Urinary bladder (tissue), 4 donors: Measurements from ENCODE around the gene PRICKLE3. TPM values are rescaled to one million over a fixed set of nuclear protein-coding genes. Genes with fewer than 3 reads are reported as not detected.
A peak's percentile ranks its signal among the peaks of the same experiment; 100 is the strongest.

Experiments
- DNase-seq: peaks from one replicate; pipeline ENCODE4 v3.0.0-alpha.2; 2015; ENCODE audit errors: extremely low spot score
- H3K27ac ChIP-seq: one replicate; pipeline ENCODE4 v1.5.1; 2013; ENCODE audit warnings: low read depth, mild to moderate bottlenecking, moderate library complexity
- H3K36me3 ChIP-seq: one replicate; pipeline ENCODE4 v1.6.1; 2013; ENCODE audit warnings: mild to moderate bottlenecking, moderate library complexity; ENCODE audit not compliant: insufficient read depth
- H3K4me1 ChIP-seq: one replicate; pipeline ENCODE4 v1.6.1; 2013; ENCODE audit warnings: mild to moderate bottlenecking, moderate library complexity; ENCODE audit not compliant: insufficient read depth
- H3K4me3 ChIP-seq: one replicate; pipeline ENCODE4 v1.5.1; 2013; ENCODE audit warnings: low read depth, low read length
- WGBS: extraction: QIAGEN DNeasy Blood & Tissue Kit; methylation state at CpG from one replicate; pipeline ENCODE4 v1.1.7; 2013; 5-methylcytosine and 5-hydroxymethylcytosine counted together
- polyA plus RNA-seq: library from polyadenylated mRNA; stranded (reverse); fragments of 200-250 nt; gene quantifications from one replicate; pipeline ENCODE4 v1.2.3, GENCODE V29; 2013
- total RNA-seq: library from RNA; depleted of rRNA; stranded (reverse); fragments of >200 nt; gene quantifications from one replicate; pipeline ENCODE4 v1.2.3, GENCODE V29; 2014
- donor health status: healthy with polysubstance abuse.
- donor health status: healthy.

Gene PRICKLE3
- total and polyA plus RNA-seq, 2 donors = 4.7 to 15.2 TPM

- Histone ChIP-seq H3K4me3 (peak within 1 kb of the TSS; percentile 10), H3K4me1 (no peaks in the 10 kb centered on the region), H3K36me3 (no peaks in the 10 kb centered on the region), H3K27ac (no peak within 1 kb of the TSS)
- WGBS = under 1% methylated on average over 59 of the region's 61 CpGs
- peak; percentile 43 for DNase-seq
Observed at GRCh38 chrX:49199906-49200771, 14.0 kb upstream of the PRICKLE3 start, which contains the start of gene SYP. TSS of gene SYP (minus strand) at chrX:49200193. CDS start at chrX:49200186, 7 bp downstream.

GRCh38 chrX:49199315-49199595 is 13.1 kb upstream of the PRICKLE3 start:
- Histone ChIP-seq H3K4me1 (no peaks in the 10 kb centered on the region), H3K27ac (no peak overlapping the region), H3K36me3 (no peaks in the 10 kb centered on the region), H3K4me3 (no peak overlapping the region)
- 6% methylated on average over 11 of the region's 11 CpGs for WGBS
- DNase-seq = no peak

- WGBS = 15% methylated on average over 12 of the region's 12 CpGs
- DNase-seq = no peak
- H3K36me3 ChIP-seq = no peaks in the 10 kb centered on the region
- H3K27ac ChIP-seq = no peak overlapping the region
- no peaks in the 10 kb centered on the region for H3K4me1 ChIP-seq
- no peak overlapping the region for H3K4me3 ChIP-seq
Observed at GRCh38 chrX:49198540-49199314, 12.6 kb upstream of the PRICKLE3 start.

GRCh38 chrX:49197543-49198087 is 11.4 kb upstream of the PRICKLE3 start:
- Histone ChIP-seq H3K36me3 (no peaks in the 10 kb centered on the region), H3K4me1 (no peaks in the 10 kb centered on the region), H3K4me3 (no peak overlapping the region), H3K27ac (no peak overlapping the region)
- no peak for DNase-seq
- WGBS = 73% methylated on average over 13 of the region's 13 CpGs

GRCh38 chrX:49193542-49193964 is 7.4 kb upstream of the PRICKLE3 start:
- WGBS = 81% methylated on average over 2 of the region's 2 CpGs
- Histone ChIP-seq H3K4me3 (no peak overlapping the region), H3K27ac (no peak overlapping the region), H3K4me1 (no peaks in the 10 kb centered on the region), H3K36me3 (no peaks in the 10 kb centered on the region)
- no peak for DNase-seq

- Histone ChIP-seq H3K27ac (no peak overlapping the region), H3K36me3 (no peaks in the 10 kb centered on the region), H3K4me3 (no peak overlapping the region), H3K4me1 (no peaks in the 10 kb centered on the region)
- WGBS = 68% methylated on average over 10 of the region's 10 CpGs
- no peak for DNase-seq
Observed at GRCh38 chrX:49192722-49193328, 6.7 kb upstream of the PRICKLE3 start.

GRCh38 chrX:49191574-49192011 is 5.4 kb upstream of the PRICKLE3 start:
- H3K27ac ChIP-seq = peak overlapping the region; percentile 92
- no peaks in the 10 kb centered on the region for H3K36me3 ChIP-seq
- H3K4me3 ChIP-seq = peak overlapping the region; percentile 66
- no peak for DNase-seq
- whole genome bisulfite sequencing = under 1% methylated on average over 34 of the region's 34 CpGs
- H3K4me1 ChIP-seq = no peaks in the 10 kb centered on the region

GRCh38 chrX:49190821-49191573 is 4.8 kb upstream of the PRICKLE3 start:
- under 1% methylated on average over 32 of the region's 32 CpGs for WGBS
- Histone ChIP-seq H3K36me3 (no peaks in the 10 kb centered on the region), H3K4me3 (peak overlapping the region; percentile 66), H3K4me1 (no peaks in the 10 kb centered on the region), H3K27ac (peak overlapping the region; percentile 92)
- peak; percentile 97 for DNase-seq

- 86% methylated on average over 6 of the region's 6 CpGs for WGBS
- H3K27ac ChIP-seq = no peak overlapping the region
- no peaks in the 10 kb centered on the region for H3K36me3 ChIP-seq
- H3K4me3 ChIP-seq = no peak overlapping the region
- no peak for DNase-seq
- no peaks in the 10 kb centered on the region for H3K4me1 ChIP-seq
Observed at GRCh38 chrX:49189606-49190005, 3.4 kb upstream of the PRICKLE3 start.

- WGBS = 66% methylated on average over 8 of the region's 8 CpGs
- no peak overlapping the region for H3K27ac ChIP-seq
- no peak for DNase-seq
- no peaks in the 10 kb centered on the region for H3K4me1 ChIP-seq
- H3K36me3 ChIP-seq = no peaks in the 10 kb centered on the region
- H3K4me3 ChIP-seq = no peak overlapping the region
Observed at GRCh38 chrX:49188468-49189076, 2.4 kb upstream of the PRICKLE3 start.

- no peak for DNase-seq
- H3K27ac ChIP-seq = no peak overlapping the region
- no peaks in the 10 kb centered on the region for H3K36me3 ChIP-seq
- no peak overlapping the region for H3K4me3 ChIP-seq
- WGBS = 66% methylated on average over 10 of the region's 10 CpGs
- H3K4me1 ChIP-seq = no peaks in the 10 kb centered on the region
Observed at GRCh38 chrX:49187526-49187925, 1.4 kb upstream of the PRICKLE3 start.

GRCh38 chrX:49187028-49187394 is 838 bp upstream of the PRICKLE3 start:
- WGBS = 48% methylated on average over 15 of the region's 15 CpGs
- Histone ChIP-seq H3K4me1 (no peaks in the 10 kb centered on the region), H3K4me3 (no peak overlapping the region), H3K27ac (peak overlapping the region; percentile 83), H3K36me3 (no peaks in the 10 kb centered on the region)
- DNase-seq = no peak
